ENCODE data around the gene UMOD.

The UMOD gene

DNA sequence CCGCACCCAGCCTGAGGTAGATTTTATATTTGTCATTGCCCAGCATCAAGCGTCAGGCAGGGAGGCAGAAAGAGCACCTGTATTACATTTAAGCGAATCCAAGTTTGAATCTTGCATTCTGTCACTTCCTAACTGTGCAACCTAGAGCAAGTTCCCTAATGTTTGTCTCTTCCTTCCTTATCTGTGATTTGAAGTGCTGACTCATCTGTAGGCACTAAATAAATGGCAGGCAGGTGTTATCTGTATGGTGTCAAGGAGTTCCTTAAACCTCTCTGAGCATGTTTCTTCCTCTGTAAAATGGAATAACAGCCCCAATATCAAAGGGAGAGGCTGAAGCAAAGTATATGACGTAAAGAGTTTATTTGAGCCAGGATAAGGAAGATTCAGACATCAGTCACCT, 49.5 kb downstream of the UMOD start:
- TF ChIP-seq POLR2AphosphoS5 (IDR thresholded peaks at IDR 0.05; ENCODE audit: low read depth) (no peak), GABPA (IDR thresholded peaks at IDR 0.05; ENCODE audit: low read depth) (no peak), SPI1 (IDR thresholded peaks at IDR 0.05; ENCODE audit: borderline replicate concordance, low read depth) (no peak; the same call in 1 of the 2 replicates), CTCF (IDR thresholded peaks at IDR 0.05; ENCODE audit: insufficient read depth, low read length) (no peak)
- TF ChIP-seq, protein P1, sequence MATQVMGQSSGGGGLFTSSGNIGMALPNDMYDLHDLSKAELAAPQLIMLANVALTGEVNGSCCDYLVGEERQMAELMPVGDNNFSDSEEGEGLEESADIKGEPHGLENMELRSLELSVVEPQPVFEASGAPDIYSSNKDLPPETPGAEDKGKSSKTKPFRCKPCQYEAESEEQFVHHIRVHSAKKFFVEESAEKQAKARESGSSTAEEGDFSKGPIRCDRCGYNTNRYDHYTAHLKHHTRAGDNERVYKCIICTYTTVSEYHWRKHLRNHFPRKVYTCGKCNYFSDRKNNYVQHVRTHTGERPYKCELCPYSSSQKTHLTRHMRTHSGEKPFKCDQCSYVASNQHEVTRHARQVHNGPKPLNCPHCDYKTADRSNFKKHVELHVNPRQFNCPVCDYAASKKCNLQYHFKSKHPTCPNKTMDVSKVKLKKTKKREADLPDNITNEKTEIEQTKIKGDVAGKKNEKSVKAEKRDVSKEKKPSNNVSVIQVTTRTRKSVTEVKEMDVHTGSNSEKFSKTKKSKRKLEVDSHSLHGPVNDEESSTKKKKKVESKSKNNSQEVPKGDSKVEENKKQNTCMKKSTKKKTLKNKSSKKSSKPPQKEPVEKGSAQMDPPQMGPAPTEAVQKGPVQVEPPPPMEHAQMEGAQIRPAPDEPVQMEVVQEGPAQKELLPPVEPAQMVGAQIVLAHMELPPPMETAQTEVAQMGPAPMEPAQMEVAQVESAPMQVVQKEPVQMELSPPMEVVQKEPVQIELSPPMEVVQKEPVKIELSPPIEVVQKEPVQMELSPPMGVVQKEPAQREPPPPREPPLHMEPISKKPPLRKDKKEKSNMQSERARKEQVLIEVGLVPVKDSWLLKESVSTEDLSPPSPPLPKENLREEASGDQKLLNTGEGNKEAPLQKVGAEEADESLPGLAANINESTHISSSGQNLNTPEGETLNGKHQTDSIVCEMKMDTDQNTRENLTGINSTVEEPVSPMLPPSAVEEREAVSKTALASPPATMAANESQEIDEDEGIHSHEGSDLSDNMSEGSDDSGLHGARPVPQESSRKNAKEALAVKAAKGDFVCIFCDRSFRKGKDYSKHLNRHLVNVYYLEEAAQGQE (IDR thresholded peaks at IDR 0.05; ENCODE audit: insufficient replicate concordance, low read depth), result no peak
- DNase-seq (ENCODE audit: low read depth in 1 of 2, low spot score in 1 of 2), result no peak
- Histone ChIP-seq H3K4me3 (replicated peaks; ENCODE audit: insufficient read depth, low read length) (no peak overlapping the region), H3K27ac (replicated peaks) (no peak overlapping the region), H3K27me3 (ENCODE audit: insufficient read depth, poor library complexity, severe bottlenecking) (no peaks in the 10 kb centered on the region)

DNA sequence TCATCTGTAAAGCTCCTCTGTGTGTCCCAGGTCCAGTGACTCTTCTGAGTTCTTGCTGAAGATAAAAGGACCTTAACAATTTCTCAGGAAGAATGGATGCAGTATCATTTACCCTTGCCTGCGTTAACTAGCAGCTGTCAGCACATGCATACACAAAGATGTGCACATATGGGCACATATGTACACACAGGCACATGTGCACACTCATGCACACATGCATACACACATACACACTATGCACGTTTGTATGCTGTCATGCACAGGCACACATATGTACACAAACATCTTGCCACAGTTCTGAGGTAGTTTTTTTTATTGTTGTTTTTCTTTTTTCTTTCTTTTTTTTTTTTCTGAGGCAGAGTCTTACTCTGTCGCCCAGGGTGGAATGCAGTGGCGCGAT, 50.1 kb downstream of the UMOD start:
- DNase-seq (ENCODE audit: low read depth in 1 of 2, low spot score in 1 of 2), result no peak
- TF ChIP-seq CTCF (IDR thresholded peaks at IDR 0.05; ENCODE audit: insufficient read depth, low read length) (no peak), GABPA (IDR thresholded peaks at IDR 0.05; ENCODE audit: low read depth) (no peak), SPI1 (IDR thresholded peaks at IDR 0.05; ENCODE audit: borderline replicate concordance, low read depth) (no peak), POLR2AphosphoS5 (IDR thresholded peaks at IDR 0.05; ENCODE audit: low read depth) (no peak)
- TF ChIP-seq, protein P1 (IDR thresholded peaks at IDR 0.05; ENCODE audit: insufficient replicate concordance, low read depth), result no peak
- Histone ChIP-seq H3K4me3 (replicated peaks; ENCODE audit: insufficient read depth, low read length) (no peak overlapping the region), H3K27me3 (ENCODE audit: insufficient read depth, poor library complexity, severe bottlenecking) (no peaks in the 10 kb centered on the region), H3K27ac (replicated peaks) (no peak overlapping the region)

GRCh38 chr16:20301840-20302239, 50.7 kb downstream of the UMOD start:
- Histone ChIP-seq H3K27ac (replicated peaks) (no peak overlapping the region), H3K4me3 (replicated peaks; ENCODE audit: insufficient read depth, low read length) (no peak overlapping the region), H3K27me3 (ENCODE audit: insufficient read depth, poor library complexity, severe bottlenecking) (no peaks in the 10 kb centered on the region)
- DNase-seq (ENCODE audit: low read depth in 1 of 2, low spot score in 1 of 2), result no peak
- TF ChIP-seq POLR2AphosphoS5 (IDR thresholded peaks at IDR 0.05; ENCODE audit: low read depth) (no peak), SPI1 (IDR thresholded peaks at IDR 0.05; ENCODE audit: borderline replicate concordance, low read depth) (no peak), GABPA (IDR thresholded peaks at IDR 0.05; ENCODE audit: low read depth) (no peak), CTCF (IDR thresholded peaks at IDR 0.05; ENCODE audit: insufficient read depth, low read length) (no peak)
- TF ChIP-seq, protein P1 (IDR thresholded peaks at IDR 0.05; ENCODE audit: insufficient replicate concordance, low read depth), result peak; percentile 76

Measured in HL-60 (cell line).